HG03565 (cell line): ENCODE results near the gene RSPH1.
A peak's percentile ranks its signal among the peaks of the same experiment; 100 is the strongest.

Experiments
- ATAC-seq: cut with Tn5 transposase; IDR thresholded peaks from one replicate; pipeline ENCODE4 v1.9.1; 2021; ENCODE audit warnings: mild to moderate bottlenecking, moderate library complexity; ENCODE audit not compliant: unreplicated experiment

RSPH1 gene

GRCh38 chr21:42431196-42431595 lies 64.8 kb downstream of the RSPH1 start:
- no peak for ATAC-seq

- ATAC-seq = no peak
These were observed 65.5 kb downstream of the RSPH1 start for GRCh38 chr21:42430521-42430920.

- no peak for ATAC-seq
These were observed 66.2 kb downstream of the RSPH1 start for GRCh38 chr21:42429856-42430255.

GRCh38 chr21:42429021-42429420 lies 67.0 kb downstream of the RSPH1 start:
- ATAC-seq = no peak

- no peak for ATAC-seq
These were observed 68.1 kb downstream of the RSPH1 start for GRCh38 chr21:42427809-42428419.

- no peak for ATAC-seq
These were observed 69.0 kb downstream of the RSPH1 start for GRCh38 chr21:42426876-42427480.

- ATAC-seq = no peak
These were observed 69.6 kb downstream of the RSPH1 start for GRCh38 chr21:42426424-42426823.

GRCh38 chr21:42425591-42425990 lies 70.4 kb downstream of the RSPH1 start:
- ATAC-seq = no peak

GRCh38 chr21:42424914-42425541 lies 71.0 kb downstream of the RSPH1 start:
- ATAC-seq = no peak

GRCh38 chr21:42423685-42424084 lies 72.3 kb downstream of the RSPH1 start:
- ATAC-seq = no peak

GRCh38 chr21:42423197-42423675 lies 72.8 kb downstream of the RSPH1 start:
- peak; percentile 42 for ATAC-seq
